SK-N-SH (cell line): ENCODE results near the gene NCF4. TPM values are rescaled to one million over a fixed set of nuclear protein-coding genes. Genes with fewer than 3 reads are reported as not detected.

Source experiments
- CTCF ChIA-PET: fragments of 300-600, 350-600 bp; formaldehyde crosslinking; extraction: SDS; loops from one replicate; lab custom pipeline; 2021; lab: Yijun Ruan, JAX
- POLR2A ChIA-PET: fragments of 350-600 bp; sonication (Branson Sonifier 250); formaldehyde crosslinking; extraction: SDS; loops from one replicate; lab custom pipeline; 2020; ENCODE audit warnings: antibody characterized with exemption, inconsistent platforms; lab: Yijun Ruan, JAX
- DNase-seq: peaks from one replicate; pipeline ENCODE4 v3.0.0; 2012
- H2AFZ ChIP-seq: fragments of 200-600 bp; sonication (generic); 2 replicates; pipeline ENCODE4 v1.8.1; 2016; ENCODE audit warnings: antibody characterized with exemption, mild to moderate bottlenecking, low read depth
- H3F3A ChIP-seq: fragments of 200-600 bp; sonication (generic); replicated peaks from 2 replicates; pipeline ENCODE3; 2016; ENCODE audit warnings: antibody characterized with exemption, mild to moderate bottlenecking; ENCODE audit not compliant: insufficient read depth
- H3K27ac ChIP-seq, 2 experiments: fragments of 200-500 bp in 1 of 2; fragments of 200-600 bp in 1 of 2; sonication (Bioruptor generic) in 1 of 2; sonication (generic), shearing (Covaris generic) in 1 of 2; 2 replicates each; pipeline versions ENCODE4 v1.5.1 to v1.6.1; 2014 to 2016; ENCODE audit warnings: low read depth in 2 of 2, inconsistent platforms in 1 of 2, low read length in 1 of 2, mild to moderate bottlenecking in 1 of 2, mixed read lengths in 1 of 2
- H3K27me3 ChIP-seq: fragments of 200-600 bp; sonication (generic), shearing (Covaris generic); 2 replicates; pipeline ENCODE4 v1.6.1; 2016; ENCODE audit warnings: mixed run types; ENCODE audit not compliant: insufficient read depth
- H3K36me3 ChIP-seq, 2 experiments: fragments of 200-500 bp in 1 of 2; fragments of 200-600 bp in 1 of 2; sonication (Bioruptor generic) in 1 of 2; sonication (generic) in 1 of 2; replicated peaks in 1 of 2; 2 replicates each; pipeline versions ENCODE3 to v1.5.1; 2014 to 2016; ENCODE audit warnings: low read length in 1 of 2, mild to moderate bottlenecking in 1 of 2; ENCODE audit not compliant: insufficient read depth in 2 of 2, control insufficient read depth in 1 of 2
- H3K4me1 ChIP-seq, 2 experiments: fragments of 200-500 bp in 1 of 2; fragments of 200-600 bp in 1 of 2; sonication (Bioruptor generic) in 1 of 2; sonication (generic), shearing (Covaris generic) in 1 of 2; 2 replicates each; pipeline versions ENCODE4 v1.5.1 to v1.6.1; 2014 to 2016; ENCODE audit warnings: low read depth in 1 of 2, low read length in 1 of 2, mixed run types in 1 of 2; ENCODE audit not compliant: insufficient read depth in 2 of 2, control insufficient read depth in 1 of 2
- H3K4me2 ChIP-seq: fragments of 200-600 bp; sonication (generic), shearing (Covaris generic); 2 replicates; pipeline ENCODE4 v1.6.1; 2017; ENCODE audit warnings: mixed run types
- H3K4me3 ChIP-seq, 2 experiments: fragments of 200-500 bp in 1 of 2; fragments of 200-600 bp in 1 of 2; sonication (Bioruptor generic) in 1 of 2; sonication (generic), shearing (Covaris generic) in 1 of 2; 2 replicates each; pipeline versions ENCODE4 v1.5.1 to v1.8.1; 2014 to 2016; ENCODE audit warnings: low read depth in 2 of 2, inconsistent platforms in 1 of 2, low read length in 1 of 2, mild to moderate bottlenecking in 1 of 2, mixed read lengths in 1 of 2, moderate library complexity in 1 of 2
- H3K79me2 ChIP-seq: fragments of 200-600 bp; sonication (generic); 2 replicates; pipeline ENCODE4 v1.8.1; 2017; ENCODE audit warnings: mild to moderate bottlenecking; ENCODE audit not compliant: insufficient read depth
- H3K9ac ChIP-seq: fragments of 200-600 bp; sonication (generic); 2 replicates; pipeline ENCODE4 v1.6.1; 2017; ENCODE audit warnings: mixed run types
- H3K9me2 ChIP-seq: fragments of 200-600 bp; sonication (generic); 2 replicates; pipeline ENCODE4 v1.6.1; 2017; ENCODE audit warnings: mixed run types
- H3K9me3 ChIP-seq: fragments of 200-600 bp; sonication (generic); 2 replicates; pipeline ENCODE4 v1.6.1; 2017; ENCODE audit warnings: mixed run types, mild to moderate bottlenecking, moderate library complexity
- H4K20me1 ChIP-seq: fragments of 200-600 bp; sonication (generic); 2 replicates; pipeline ENCODE4 v1.6.1; 2017; ENCODE audit warnings: mild to moderate bottlenecking, mixed run types; ENCODE audit not compliant: insufficient read depth
- EP300 ChIP-seq, 2 experiments: IDR thresholded peaks; 2 replicates each; pipeline versions ENCODE4 v1.4.0 to v1.6.1; 2012; ENCODE audit warnings: borderline replicate concordance in 1 of 2, low read depth in 1 of 2, low read length in 1 of 2
- FOSL2 ChIP-seq: IDR thresholded peaks from 2 replicates; pipeline ENCODE4 v1.4.0; 2012; ENCODE audit warnings: low read depth, mild to moderate bottlenecking, moderate library complexity, borderline replicate concordance
- FOXJ3 ChIP-seq: sonication (generic); formaldehyde crosslinking; IDR thresholded peaks from 2 replicates; pipeline ENCODE4 v1.5.1; 2020; ENCODE audit warnings: mild to moderate bottlenecking, missing genetic modification reagents
- FOXM1 ChIP-seq: IDR thresholded peaks from 2 replicates; pipeline ENCODE4 v1.4.0; 2012; ENCODE audit warnings: low read depth, mild to moderate bottlenecking
- GABPA ChIP-seq: IDR thresholded peaks from 2 replicates; pipeline ENCODE4 v1.4.0; 2012; ENCODE audit warnings: low read depth, mild to moderate bottlenecking
- GATA2 ChIP-seq: sonication (generic); formaldehyde crosslinking; IDR thresholded peaks from 2 replicates; pipeline ENCODE4 v1.5.0; 2020; ENCODE audit warnings: mild to moderate bottlenecking, missing genetic modification reagents
- JUND ChIP-seq: IDR thresholded peaks from 2 replicates; pipeline ENCODE4 v1.4.0; 2012
- MEF2A ChIP-seq: IDR thresholded peaks from 2 replicates; pipeline ENCODE4 v1.4.0; 2012; ENCODE audit warnings: low read depth, borderline replicate concordance
- RCOR1 ChIP-seq: fragments of 150-350 bp; IDR thresholded peaks from 2 replicates; pipeline ENCODE4 v1.6.1; 2017; ENCODE audit warnings: antibody characterized with exemption, low read length
- RXRA ChIP-seq: IDR thresholded peaks from 2 replicates; pipeline ENCODE4 v1.4.0; 2012; ENCODE audit warnings: low read depth, mild to moderate bottlenecking, borderline replicate concordance
- SMC3 ChIP-seq: IDR thresholded peaks from 2 replicates; pipeline ENCODE4 v1.6.1; 2012; ENCODE audit warnings: low read depth, low read length, improper control_type of control experiment
- TAF1 ChIP-seq: IDR thresholded peaks from 2 replicates; pipeline ENCODE4 v1.6.1; 2012; ENCODE audit warnings: low read depth, mild to moderate bottlenecking, low read length, moderate library complexity, borderline replicate concordance
- TEAD4 ChIP-seq: IDR thresholded peaks from 2 replicates; pipeline ENCODE4 v1.4.0; 2012; ENCODE audit warnings: mild to moderate bottlenecking, borderline replicate concordance; ENCODE audit not compliant: insufficient read depth
- YY1 ChIP-seq: IDR thresholded peaks from 2 replicates; pipeline ENCODE4 v1.4.0; 2012; ENCODE audit warnings: low read depth, mild to moderate bottlenecking
- WGBS: methylation state at CpG from one replicate; pipeline ENCODE4 v1.1.6; 2017; ENCODE audit warnings: low lambda C conversion rate; 5-methylcytosine and 5-hydroxymethylcytosine counted together
- polyA plus RNA-seq, 3 experiments: library from polyadenylated mRNA; depleted of rRNA; stranded (reverse); fragments of >200 nt; gene quantifications; 2 replicates each; pipeline ENCODE4 v1.2.3, GENCODE V29; 2012
- TF ChIP-seq, protein P1 (sequence below): IDR thresholded peaks from 2 replicates; pipeline ENCODE4 v1.4.0; 2012; ENCODE audit warnings: low read depth, borderline replicate concordance
- TF ChIP-seq, protein P2 (sequence below): fragments of 200-600 bp; sonication (generic); IDR thresholded peaks from 2 replicates; pipeline ENCODE4 v1.6.1; 2017; ENCODE audit warnings: antibody characterized with exemption, mild to moderate bottlenecking, moderate library complexity
- TF ChIP-seq, protein P3 (sequence below): IDR thresholded peaks from 2 replicates; pipeline ENCODE4; 2012
- TF ChIP-seq, protein P4 (sequence below): IDR thresholded peaks from 2 replicates; pipeline ENCODE4 v1.4.0; 2012; ENCODE audit warnings: low read depth
- TF ChIP-seq, protein P5 (sequence below): IDR thresholded peaks from 2 replicates; pipeline ENCODE4 v1.6.1; 2012; ENCODE audit warnings: mild to moderate bottlenecking, low read depth, low read length, moderate library complexity

Gene NCF4
- polyA plus RNA-seq, 1 of the 3 experiments (the other 2 are of a cell fraction): not detected

DNA sequence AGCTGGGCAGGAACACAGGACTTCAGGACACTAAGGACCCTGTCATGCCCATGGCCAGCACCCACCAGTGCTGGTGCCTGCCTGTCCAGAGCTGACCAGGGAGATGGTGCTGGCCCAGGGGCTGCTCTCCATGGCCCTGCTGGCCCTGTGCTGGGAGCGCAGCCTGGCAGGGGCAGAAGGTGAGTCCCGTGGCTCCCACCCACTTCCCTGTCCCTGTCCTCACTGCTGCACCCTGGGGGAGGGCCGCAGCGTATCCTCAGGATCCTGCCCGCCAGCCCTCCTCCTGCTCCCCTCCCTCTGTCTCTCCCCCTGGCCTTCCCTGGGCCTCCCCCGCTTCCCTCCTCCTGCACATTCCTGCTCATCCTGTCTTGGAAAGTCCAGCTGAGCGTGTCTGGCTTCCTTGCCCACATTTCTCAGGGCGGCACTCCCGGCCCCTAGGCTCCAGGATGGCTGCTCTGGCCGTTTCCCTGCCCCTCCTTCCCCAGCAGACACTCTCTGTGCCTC, 61.4 kb downstream of the NCF4 start:
- no peak overlapping the region for H3K9ac ChIP-seq
- H4K20me1 ChIP-seq: no peaks in the 10 kb centered on the region
- TF ChIP-seq, protein P1, sequence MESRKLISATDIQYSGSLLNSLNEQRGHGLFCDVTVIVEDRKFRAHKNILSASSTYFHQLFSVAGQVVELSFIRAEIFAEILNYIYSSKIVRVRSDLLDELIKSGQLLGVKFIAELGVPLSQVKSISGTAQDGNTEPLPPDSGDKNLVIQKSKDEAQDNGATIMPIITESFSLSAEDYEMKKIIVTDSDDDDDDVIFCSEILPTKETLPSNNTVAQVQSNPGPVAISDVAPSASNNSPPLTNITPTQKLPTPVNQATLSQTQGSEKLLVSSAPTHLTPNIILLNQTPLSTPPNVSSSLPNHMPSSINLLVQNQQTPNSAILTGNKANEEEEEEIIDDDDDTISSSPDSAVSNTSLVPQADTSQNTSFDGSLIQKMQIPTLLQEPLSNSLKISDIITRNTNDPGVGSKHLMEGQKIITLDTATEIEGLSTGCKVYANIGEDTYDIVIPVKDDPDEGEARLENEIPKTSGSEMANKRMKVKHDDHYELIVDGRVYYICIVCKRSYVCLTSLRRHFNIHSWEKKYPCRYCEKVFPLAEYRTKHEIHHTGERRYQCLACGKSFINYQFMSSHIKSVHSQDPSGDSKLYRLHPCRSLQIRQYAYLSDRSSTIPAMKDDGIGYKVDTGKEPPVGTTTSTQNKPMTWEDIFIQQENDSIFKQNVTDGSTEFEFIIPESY: no peak
- TF ChIP-seq RXRA (no peak), FOXJ3 (no peak), FOXM1 (no peak), EP300 (IDR thresholded peaks at IDR 0.05; ENCODE audit: borderline replicate concordance in 1 of 2, low read depth in 1 of 2, low read length in 1 of 2) (no peak), JUND (no peak), GATA2 (CRISPR knock-in tag) (no peak)
- H3K27ac ChIP-seq: no peak overlapping the region
- 38% methylated on average over 6 of the region's 10 CpGs for WGBS
- H3K9me3 ChIP-seq: no peaks in the 10 kb centered on the region
- H3K4me2 ChIP-seq: no peak overlapping the region
- H3K36me3 ChIP-seq: no peaks in the 10 kb centered on the region
- no peaks in the 10 kb centered on the region for H3K79me2 ChIP-seq
- ChIA-PET CTCF (interaction anchor here (1.4 kb wide), 1 partner anchor 66 kb away, joined by 4 read pairs; no protein-coding TSS in a partner anchor), POLR2A (no interaction called here)
- no peak overlapping the region for H3K4me3 ChIP-seq
- no peaks in the 10 kb centered on the region for H3F3A ChIP-seq
- no peak for DNase-seq
- no peaks in the 10 kb centered on the region for H3K9me2 ChIP-seq
- H2AFZ ChIP-seq: no peak overlapping the region
- H3K27me3 ChIP-seq: no peaks in the 10 kb centered on the region; the same call in 1 of the 2 replicates
- H3K4me1 ChIP-seq: no peaks in the 10 kb centered on the region

DNA sequence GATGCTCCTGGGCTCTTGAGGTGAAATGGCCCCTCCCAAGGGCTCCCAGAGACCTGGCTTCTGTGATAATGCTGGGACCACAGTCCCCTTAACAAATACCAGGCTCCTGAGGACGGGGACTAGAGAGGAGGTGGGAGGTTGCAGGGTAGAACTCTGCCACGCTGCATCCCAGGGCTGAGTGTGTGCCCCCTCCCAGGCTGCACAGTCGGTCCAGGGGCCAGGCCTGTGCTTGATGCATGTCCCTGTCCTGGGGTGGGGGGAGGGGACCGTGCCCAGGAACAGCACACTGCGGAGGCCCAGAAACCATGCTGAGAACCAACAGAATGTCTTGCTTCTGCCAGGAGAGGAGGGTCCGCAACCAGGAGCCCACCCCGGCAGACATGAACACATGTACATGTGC, 61.9 kb downstream of the NCF4 start:
- Histone ChIP-seq H3K4me2 (no peak overlapping the region), H3K27me3 (no peaks in the 10 kb centered on the region), H4K20me1 (no peaks in the 10 kb centered on the region), H3K9ac (no peak overlapping the region), H3K79me2 (no peaks in the 10 kb centered on the region), H2AFZ (no peak overlapping the region), H3K27ac (no peak overlapping the region), H3K4me1 (no peaks in the 10 kb centered on the region), H3F3A (no peaks in the 10 kb centered on the region), H3K9me2 (no peaks in the 10 kb centered on the region), H3K9me3 (no peaks in the 10 kb centered on the region), H3K36me3 (no peaks in the 10 kb centered on the region), H3K4me3 (no peak overlapping the region)
- CTCF ChIA-PET: interaction anchor here (2.2 kb wide), 1 partner anchor 66 kb away, joined by 6 read pairs; no protein-coding TSS in a partner anchor
- no peak for TF ChIP-seq YY1
- no peak for TF ChIP-seq FOSL2
- TF ChIP-seq, protein P2, sequence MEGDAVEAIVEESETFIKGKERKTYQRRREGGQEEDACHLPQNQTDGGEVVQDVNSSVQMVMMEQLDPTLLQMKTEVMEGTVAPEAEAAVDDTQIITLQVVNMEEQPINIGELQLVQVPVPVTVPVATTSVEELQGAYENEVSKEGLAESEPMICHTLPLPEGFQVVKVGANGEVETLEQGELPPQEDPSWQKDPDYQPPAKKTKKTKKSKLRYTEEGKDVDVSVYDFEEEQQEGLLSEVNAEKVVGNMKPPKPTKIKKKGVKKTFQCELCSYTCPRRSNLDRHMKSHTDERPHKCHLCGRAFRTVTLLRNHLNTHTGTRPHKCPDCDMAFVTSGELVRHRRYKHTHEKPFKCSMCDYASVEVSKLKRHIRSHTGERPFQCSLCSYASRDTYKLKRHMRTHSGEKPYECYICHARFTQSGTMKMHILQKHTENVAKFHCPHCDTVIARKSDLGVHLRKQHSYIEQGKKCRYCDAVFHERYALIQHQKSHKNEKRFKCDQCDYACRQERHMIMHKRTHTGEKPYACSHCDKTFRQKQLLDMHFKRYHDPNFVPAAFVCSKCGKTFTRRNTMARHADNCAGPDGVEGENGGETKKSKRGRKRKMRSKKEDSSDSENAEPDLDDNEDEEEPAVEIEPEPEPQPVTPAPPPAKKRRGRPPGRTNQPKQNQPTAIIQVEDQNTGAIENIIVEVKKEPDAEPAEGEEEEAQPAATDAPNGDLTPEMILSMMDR: no peak
- TF ChIP-seq, protein P3, sequence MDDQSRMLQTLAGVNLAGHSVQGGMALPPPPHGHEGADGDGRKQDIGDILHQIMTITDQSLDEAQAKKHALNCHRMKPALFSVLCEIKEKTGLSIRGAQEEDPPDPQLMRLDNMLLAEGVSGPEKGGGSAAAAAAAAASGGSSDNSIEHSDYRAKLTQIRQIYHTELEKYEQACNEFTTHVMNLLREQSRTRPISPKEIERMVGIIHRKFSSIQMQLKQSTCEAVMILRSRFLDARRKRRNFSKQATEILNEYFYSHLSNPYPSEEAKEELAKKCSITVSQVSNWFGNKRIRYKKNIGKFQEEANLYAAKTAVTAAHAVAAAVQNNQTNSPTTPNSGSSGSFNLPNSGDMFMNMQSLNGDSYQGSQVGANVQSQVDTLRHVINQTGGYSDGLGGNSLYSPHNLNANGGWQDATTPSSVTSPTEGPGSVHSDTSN: no peak
- no peak for TF ChIP-seq RCOR1
- TF ChIP-seq, protein P4, sequence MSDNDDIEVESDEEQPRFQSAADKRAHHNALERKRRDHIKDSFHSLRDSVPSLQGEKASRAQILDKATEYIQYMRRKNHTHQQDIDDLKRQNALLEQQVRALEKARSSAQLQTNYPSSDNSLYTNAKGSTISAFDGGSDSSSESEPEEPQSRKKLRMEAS: no peak
- no peak for TF ChIP-seq TEAD4
- TF ChIP-seq FOXM1: no peak
- TF ChIP-seq SMC3: no peak
- TF ChIP-seq, protein P5, sequence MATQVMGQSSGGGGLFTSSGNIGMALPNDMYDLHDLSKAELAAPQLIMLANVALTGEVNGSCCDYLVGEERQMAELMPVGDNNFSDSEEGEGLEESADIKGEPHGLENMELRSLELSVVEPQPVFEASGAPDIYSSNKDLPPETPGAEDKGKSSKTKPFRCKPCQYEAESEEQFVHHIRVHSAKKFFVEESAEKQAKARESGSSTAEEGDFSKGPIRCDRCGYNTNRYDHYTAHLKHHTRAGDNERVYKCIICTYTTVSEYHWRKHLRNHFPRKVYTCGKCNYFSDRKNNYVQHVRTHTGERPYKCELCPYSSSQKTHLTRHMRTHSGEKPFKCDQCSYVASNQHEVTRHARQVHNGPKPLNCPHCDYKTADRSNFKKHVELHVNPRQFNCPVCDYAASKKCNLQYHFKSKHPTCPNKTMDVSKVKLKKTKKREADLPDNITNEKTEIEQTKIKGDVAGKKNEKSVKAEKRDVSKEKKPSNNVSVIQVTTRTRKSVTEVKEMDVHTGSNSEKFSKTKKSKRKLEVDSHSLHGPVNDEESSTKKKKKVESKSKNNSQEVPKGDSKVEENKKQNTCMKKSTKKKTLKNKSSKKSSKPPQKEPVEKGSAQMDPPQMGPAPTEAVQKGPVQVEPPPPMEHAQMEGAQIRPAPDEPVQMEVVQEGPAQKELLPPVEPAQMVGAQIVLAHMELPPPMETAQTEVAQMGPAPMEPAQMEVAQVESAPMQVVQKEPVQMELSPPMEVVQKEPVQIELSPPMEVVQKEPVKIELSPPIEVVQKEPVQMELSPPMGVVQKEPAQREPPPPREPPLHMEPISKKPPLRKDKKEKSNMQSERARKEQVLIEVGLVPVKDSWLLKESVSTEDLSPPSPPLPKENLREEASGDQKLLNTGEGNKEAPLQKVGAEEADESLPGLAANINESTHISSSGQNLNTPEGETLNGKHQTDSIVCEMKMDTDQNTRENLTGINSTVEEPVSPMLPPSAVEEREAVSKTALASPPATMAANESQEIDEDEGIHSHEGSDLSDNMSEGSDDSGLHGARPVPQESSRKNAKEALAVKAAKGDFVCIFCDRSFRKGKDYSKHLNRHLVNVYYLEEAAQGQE: no peak
- no peak for TF ChIP-seq GATA2 (CRISPR knock-in tag)
- no peak for TF ChIP-seq GABPA
- TF ChIP-seq TAF1: no peak
- no peak for TF ChIP-seq MEF2A
- WGBS: 70% methylated on average over 2 of the region's 7 CpGs
- POLR2A ChIA-PET: no interaction called here
- no peak for DNase-seq
